Measurements from ENCODE around the gene CHST3.

DNA sequence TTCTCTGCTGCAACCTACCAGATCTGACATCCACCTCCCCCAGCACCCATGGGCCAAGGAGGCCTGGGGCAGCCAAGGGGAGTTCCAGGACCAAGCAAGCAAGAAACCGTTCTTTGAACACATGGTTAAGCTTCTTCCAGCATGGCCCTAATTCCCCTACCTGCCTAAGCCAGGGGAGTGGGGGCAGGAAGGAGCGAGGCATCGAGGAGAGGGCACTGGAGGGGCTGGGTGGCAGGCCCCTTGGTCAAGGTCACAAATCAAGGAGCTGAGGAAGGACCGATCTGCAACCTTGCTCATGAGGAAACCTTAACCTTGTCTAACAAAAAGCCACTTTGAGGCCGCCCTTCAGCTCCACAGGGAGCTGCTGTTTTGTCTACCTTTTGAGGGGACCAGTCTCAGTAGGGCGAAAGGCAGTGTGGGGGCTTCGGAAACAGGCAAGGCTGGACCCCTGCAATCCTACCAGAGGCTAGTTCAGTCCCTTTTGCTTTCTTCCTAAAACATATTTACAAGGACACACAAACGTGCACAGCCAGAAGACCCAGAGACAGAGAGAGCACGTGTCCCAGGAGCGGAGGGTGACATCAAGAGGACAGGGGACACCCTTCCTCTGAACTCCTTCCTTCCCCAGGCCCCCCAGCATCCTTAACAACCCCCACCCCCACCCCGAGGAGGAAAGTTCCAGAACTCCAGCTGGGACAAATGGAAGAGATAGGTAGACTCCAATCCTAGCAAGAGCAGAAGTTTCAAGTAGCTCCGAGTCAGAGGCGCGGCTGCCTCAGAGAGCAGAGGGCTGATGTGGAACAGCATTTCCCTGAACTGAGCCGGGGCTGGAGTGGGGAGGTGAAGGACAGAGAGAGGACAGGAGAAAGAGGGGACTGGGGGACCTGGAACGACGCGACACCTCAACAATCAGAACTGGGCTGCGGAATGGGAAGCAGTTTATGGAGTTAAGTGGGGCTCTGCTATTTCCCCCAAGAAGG is 95.9 kb downstream of the CHST3 start:
- TF ChIP-seq, protein P1, sequence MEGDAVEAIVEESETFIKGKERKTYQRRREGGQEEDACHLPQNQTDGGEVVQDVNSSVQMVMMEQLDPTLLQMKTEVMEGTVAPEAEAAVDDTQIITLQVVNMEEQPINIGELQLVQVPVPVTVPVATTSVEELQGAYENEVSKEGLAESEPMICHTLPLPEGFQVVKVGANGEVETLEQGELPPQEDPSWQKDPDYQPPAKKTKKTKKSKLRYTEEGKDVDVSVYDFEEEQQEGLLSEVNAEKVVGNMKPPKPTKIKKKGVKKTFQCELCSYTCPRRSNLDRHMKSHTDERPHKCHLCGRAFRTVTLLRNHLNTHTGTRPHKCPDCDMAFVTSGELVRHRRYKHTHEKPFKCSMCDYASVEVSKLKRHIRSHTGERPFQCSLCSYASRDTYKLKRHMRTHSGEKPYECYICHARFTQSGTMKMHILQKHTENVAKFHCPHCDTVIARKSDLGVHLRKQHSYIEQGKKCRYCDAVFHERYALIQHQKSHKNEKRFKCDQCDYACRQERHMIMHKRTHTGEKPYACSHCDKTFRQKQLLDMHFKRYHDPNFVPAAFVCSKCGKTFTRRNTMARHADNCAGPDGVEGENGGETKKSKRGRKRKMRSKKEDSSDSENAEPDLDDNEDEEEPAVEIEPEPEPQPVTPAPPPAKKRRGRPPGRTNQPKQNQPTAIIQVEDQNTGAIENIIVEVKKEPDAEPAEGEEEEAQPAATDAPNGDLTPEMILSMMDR (IDR thresholded peaks at IDR 0.05; ENCODE audit: low read depth, low read length): no peak
- TF ChIP-seq EZH2phosphoT487 (IDR thresholded peaks at IDR 0.05; ENCODE audit: low read depth): no peak

Measured in OCI-LY3 (cell line).